ENCODE results near the gene IFIT2.
"Not testable (repeated sequence)": the region's sequence is repeated elsewhere in the genome, so short reads cannot be mapped to it uniquely, and the experiment has no call there.

The IFIT2 gene

DNA sequence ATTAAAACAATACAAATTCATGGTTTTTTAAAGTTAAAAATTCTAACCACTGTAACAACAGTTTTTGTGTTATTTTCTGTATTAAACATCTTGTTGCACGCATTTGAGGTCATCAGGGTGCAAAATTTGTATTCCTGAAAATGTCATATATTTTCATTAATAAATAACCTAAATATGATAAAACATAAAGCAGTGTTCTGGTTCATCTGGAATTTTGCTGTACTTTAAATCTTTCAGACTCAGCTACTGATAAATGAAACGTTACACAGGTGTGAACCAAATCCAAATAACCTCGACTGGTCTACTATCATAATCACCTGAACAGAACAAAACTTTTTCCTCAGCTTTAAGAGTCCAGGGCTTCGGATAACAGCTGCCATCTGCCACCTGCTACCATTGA is 6.9 kb downstream of the IFIT2 start:
- no peak for DNase-seq

DNA sequence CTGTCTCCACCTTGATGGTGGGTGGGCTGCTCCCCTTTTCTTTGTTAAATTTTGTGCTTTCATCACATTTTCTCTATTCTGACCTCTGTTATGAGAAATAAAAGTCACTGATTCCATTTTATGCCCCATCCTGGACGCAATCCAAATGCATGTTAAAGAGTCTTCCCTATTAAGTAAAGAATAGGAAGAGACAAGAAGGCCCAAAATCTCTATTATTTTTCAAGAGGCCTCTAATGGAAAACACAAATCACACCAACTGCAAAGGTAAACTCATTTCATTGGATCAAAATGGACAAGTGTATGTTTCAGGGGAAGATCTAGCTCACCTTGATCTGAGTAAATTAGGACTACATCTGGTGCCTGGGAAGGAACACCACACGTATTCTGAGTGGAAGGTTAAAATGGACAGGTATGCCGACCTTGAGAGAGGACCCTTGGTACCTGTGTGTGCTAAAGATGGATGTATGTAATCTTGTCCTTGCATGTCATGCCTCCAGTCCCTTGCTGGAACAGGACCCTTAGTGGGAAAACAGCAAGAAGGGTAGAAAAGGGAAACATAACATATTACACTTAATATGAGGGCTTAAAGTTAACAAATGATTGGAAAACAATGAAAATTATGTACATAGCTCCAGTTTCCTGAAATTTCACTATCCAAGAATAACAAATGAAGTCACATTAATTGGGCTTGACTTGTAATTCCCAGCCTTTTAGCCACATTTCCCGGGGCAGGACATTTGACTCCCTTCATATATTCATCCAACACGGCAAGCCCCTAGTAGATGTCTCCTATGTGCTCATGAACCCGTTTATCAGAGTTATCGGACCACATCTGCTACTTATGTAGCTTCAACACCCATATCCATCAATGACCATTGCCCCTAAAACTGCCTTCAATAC is 7.6 kb downstream of the IFIT2 start:
- DNase-seq = no peak

- no peak for DNase-seq
Measured at GRCh38 chr10:89310056-89310893, 8.4 kb downstream of the IFIT2 start.

DNA sequence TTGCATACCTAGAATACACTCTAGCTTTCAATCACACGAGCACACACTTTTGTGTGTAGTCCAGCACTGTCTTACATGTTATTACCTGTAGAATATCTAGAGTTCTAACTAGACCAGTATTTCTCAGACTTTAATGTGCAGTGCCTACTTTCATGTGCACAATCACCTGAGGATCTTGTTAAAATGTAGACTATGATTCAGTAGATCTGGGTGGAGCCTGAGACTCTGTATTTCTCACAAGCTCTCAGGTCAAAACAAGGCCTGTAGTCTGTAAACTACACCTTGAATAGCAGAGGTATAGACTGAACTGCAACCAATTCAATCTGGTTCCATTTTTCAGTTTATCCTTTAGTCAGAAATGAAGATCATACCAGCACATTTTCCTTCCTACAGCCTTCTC is 11.1 kb downstream of the IFIT2 start:
- DNase-seq = no peak

- no peak for DNase-seq
Measured at GRCh38 chr10:89314676-89315075, 12.8 kb downstream of the IFIT2 start.

DNA sequence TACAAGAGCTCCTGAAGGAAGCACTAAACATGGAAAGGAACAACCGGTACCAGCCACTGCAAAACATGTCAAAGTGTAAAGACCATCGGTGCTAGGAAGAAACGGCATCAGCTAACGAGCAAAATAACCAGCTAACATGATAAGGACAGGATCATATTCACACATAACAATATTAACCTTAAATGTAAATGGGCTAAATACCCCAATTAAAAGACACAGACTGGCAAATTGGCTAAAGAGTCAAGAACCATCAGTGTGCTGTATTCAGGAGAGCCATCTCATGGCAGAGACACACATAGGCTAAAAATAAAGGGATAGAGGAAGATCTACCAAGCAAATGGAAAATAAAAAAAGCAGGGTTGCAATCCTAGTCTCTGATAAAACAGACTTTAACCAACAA is 16.2 kb downstream of the IFIT2 start:
- not testable (repeated sequence) for DNase-seq

GRCh38 chr10:89325081-89325480 is 23.2 kb downstream of the IFIT2 start:
- DNase-seq = not testable (repeated sequence)

GRCh38 chr10:89325856-89326255 is 24.0 kb downstream of the IFIT2 start:
- DNase-seq = not testable (repeated sequence)

GRCh38 chr10:89327803-89328441 is 26.1 kb downstream of the IFIT2 start, which contains the start of gene IFIT3:
Gene IFIT3 (plus strand): TSS chr10:89327997. CDS start chr10:89328074, 77 bp downstream.
- no peak for DNase-seq

DNA sequence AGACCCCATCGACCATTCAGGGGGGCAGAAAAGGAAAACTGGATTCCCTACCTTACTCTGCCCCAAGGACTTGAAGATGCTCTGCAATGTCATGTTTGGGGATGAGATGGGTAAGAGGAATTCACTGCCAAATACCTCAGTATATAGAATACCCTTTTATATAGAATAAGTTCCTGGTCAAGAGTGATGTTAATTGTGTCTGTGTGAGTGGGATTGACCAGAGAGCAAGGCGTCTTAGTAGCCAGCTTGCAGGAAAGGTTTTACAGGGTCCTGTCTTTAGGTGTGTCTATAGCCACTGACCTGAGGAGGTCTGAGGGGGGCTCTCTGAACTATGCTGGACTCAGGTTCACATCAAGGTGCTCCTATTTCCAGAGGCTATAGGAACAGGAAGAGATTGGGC is 27.3 kb downstream of the IFIT2 start:
- no peak for DNase-seq

DNA sequence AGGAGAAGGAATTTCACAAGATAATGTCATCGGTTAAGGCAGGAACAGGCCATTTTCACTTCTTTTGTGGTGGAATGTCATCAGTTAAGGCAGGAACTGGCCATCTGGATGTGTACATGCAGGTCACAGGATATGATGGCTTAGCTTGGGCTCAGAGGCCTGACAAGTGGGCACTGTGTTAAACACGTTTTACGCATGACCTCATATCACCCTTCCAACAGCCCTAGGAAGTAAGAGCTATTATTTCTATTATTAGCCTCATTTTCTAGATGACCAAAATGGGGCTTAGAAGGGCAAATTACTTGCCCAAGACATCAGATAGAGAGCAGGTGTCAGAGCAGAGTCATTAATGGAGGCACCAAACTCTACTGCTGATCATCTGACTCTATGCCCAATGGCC is 28.2 kb downstream of the IFIT2 start:
- DNase-seq = not testable (repeated sequence)

DNA sequence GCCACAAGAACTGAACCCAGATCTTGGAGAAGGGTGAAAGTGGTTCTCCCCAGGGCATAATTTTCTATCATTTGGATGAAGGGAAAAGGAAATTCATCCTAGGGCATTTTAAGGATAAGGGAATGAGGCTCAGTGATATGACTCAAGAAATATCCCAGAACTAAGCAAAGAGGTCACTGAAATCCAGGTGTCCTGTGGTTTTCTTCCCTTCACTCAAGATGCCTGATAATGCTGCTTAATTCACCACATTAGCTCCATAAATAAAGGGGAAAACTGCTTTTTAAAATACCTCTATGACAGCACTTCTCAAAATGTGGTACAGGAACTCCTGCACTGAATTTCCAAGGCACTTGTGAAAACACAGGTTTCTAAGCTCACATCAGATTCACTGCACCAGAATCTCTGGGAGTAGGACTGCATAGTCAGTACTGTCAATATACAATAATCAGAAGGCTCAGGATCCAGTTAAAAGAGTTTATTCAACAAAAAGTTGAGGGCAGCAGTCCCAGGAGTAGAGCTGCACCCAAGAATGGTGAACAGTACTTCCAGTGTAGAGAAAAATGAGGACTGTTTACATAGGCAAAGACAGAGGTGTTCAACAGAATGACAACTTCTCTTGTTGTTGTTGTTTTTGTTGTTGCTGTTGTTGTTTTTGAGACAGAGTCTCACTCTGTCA is 28.8 kb downstream of the IFIT2 start:
- DNase-seq = no peak

- DNase-seq = not testable (repeated sequence)
Measured at GRCh38 chr10:89331487-89332122, 29.8 kb downstream of the IFIT2 start.

DNA sequence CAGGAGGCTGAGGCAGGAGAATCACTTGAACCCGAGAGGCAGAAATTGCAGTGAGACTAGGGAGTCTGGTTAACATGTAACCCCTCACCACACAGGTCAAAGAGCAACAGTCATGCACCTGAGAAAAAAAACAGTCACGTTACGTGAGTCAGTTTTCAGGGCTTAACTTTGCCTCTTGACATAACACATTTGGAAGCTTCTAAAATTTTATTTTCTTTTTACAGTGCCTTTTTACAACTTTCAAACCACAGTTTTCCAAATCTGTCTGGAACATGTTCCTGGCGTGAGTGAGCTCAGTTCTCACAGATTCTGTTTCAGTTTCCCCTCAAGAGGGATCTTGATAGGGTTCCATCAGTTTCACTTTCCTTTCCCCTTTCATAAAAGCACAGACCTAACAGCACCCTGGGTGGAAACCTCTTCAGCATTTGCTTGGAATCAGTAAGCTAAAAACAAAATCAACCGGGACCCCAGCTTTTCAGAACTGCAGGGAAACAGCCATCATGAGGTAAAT is 30.3 kb downstream of the IFIT2 start:
- DNase-seq = no peak

- no peak for DNase-seq
Measured at GRCh38 chr10:89335226-89335625, 33.4 kb downstream of the IFIT2 start.

GRCh38 chr10:89336241-89336640 is 34.4 kb downstream of the IFIT2 start:
- DNase-seq = no peak

- no peak for DNase-seq
Measured at GRCh38 chr10:89337484-89337883, 35.6 kb downstream of the IFIT2 start.

DNA sequence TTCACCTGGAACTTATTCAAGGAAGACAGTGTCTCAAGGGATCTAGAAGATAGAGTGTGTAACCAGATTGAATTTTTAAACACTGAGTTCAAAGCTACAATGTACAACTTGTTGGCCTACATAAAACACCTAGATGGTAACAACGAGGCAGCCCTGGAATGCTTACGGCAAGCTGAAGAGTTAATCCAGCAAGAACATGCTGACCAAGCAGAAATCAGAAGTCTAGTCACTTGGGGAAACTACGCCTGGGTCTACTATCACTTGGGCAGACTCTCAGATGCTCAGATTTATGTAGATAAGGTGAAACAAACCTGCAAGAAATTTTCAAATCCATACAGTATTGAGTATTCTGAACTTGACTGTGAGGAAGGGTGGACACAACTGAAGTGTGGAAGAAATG is 36.9 kb downstream of the IFIT2 start:
- no peak for DNase-seq

GRCh38 chr10:89339875-89340274 is 38.0 kb downstream of the IFIT2 start:
- no peak for DNase-seq

GRCh38 chr10:89341649-89342048 is 39.8 kb downstream of the IFIT2 start:
- DNase-seq = no peak

GRCh38 chr10:89342206-89342958 is 40.5 kb downstream of the IFIT2 start:
- no peak for DNase-seq

All from NCI-H774 (cell line).